ENCODE results near the gene ATG4B. TPM values are rescaled to one million over a fixed set of nuclear protein-coding genes. Genes with fewer than 3 reads are reported as not detected.

Gene ATG4B
- total and polyA plus RNA-seq, 2 of the 4 experiments (the other 2 are of a cell fraction) = 113 to 146 TPM

GRCh38 chr2:241645056-241645914 is 7.8 kb downstream of the ATG4B start:
- peaks cover 1% of the 10 kb centered on the region; the same call in 1 of the 2 replicates for H3K36me3 ChIP-seq (ENCODE audit: control insufficient read depth, insufficient read depth, low read length)
- no peak overlapping the region for H3K4me2 ChIP-seq (ENCODE audit: low read depth, low read length)
- H2AFZ ChIP-seq (replicated peaks; ENCODE audit: low read length, poor library complexity) = no peak overlapping the region
- WGBS, 2 experiments (ENCODE audit: extremely low coverage in 2 of 2, insufficient read length in 1 of 2) = 88% methylated on average over 14 of the region's 26 CpGs; no CpG with 5 or more reads in 1 of the 2 experiments
- no peaks in the 10 kb centered on the region for H3K9me3 ChIP-seq (ENCODE audit: control insufficient read depth, insufficient read depth, low read length)
- H2AK5ac ChIP-seq (ENCODE audit: low read depth, low read length) = no peak overlapping the region
- dilution Hi-C loops (cut with HindIII; ENCODE audit: low sequenced_read_pairs, unreplicated experiment) = no loop called here
- peaks cover 2% of the 10 kb centered on the region; the same call in 1 of the 2 replicates for H3K4me1 ChIP-seq (ENCODE audit: control insufficient read depth, insufficient read depth, low read length)
- H4K5ac ChIP-seq (ENCODE audit: low read depth, low read length) = no peak overlapping the region
- H2AK9ac ChIP-seq (replicated peaks; ENCODE audit: low read depth, low read length, poor library complexity) = peak overlapping the region; percentile 42
- H4K20me1 ChIP-seq (ENCODE audit: insufficient read depth, low read length) = peaks cover 73% of the 10 kb centered on the region
- no TSS peak for BruUV-seq (replicated peaks)
- peaks cover 17% of the 10 kb centered on the region for H3K9me1 ChIP-seq (ENCODE audit: insufficient read depth, low read length)
- ATAC-seq (ENCODE audit: low read depth) = no peak
- no peak overlapping the region for H3K9ac ChIP-seq (ENCODE audit: low read depth, low read length)
- H4K91ac ChIP-seq (ENCODE audit: insufficient read depth, low read depth, low read length) = no peak overlapping the region
- H3K79me1 ChIP-seq (ENCODE audit: low read depth in 1 of 2, low read length in 2 of 2) = peaks cover 13 to 72% of the 10 kb centered on the region in 2 experiments
- H3K4ac ChIP-seq (ENCODE audit: low read depth, low read length) = no peak overlapping the region
- in situ Hi-C loops (cut with MboI; ENCODE audit: low sequenced_read_pairs) = no loop called here
- H3K27ac ChIP-seq (ENCODE audit: insufficient read depth, low read length) = no peak overlapping the region
- H3K14ac ChIP-seq (replicated peaks; ENCODE audit: low read depth, low read length) = no peak overlapping the region
- TF ChIP-seq, protein P1, sequence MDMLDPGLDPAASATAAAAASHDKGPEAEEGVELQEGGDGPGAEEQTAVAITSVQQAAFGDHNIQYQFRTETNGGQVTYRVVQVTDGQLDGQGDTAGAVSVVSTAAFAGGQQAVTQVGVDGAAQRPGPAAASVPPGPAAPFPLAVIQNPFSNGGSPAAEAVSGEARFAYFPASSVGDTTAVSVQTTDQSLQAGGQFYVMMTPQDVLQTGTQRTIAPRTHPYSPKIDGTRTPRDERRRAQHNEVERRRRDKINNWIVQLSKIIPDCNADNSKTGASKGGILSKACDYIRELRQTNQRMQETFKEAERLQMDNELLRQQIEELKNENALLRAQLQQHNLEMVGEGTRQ (IDR thresholded peaks at IDR 0.05; ENCODE audit: low read depth, low read length) = no peak
- no peak for TF ChIP-seq SMC3 (IDR thresholded peaks at IDR 0.05; ENCODE audit: low read depth, low read length)
- DNase-seq = no peak
- no peak overlapping the region for H2BK15ac ChIP-seq (ENCODE audit: low read depth, low read length)
- CTCF ChIA-PET = interaction anchor here (0.6 to 1.5 kb wide), 2 partner anchors 14 to 213 kb away, joined by 5 read pairs; no protein-coding TSS in a partner anchor
- H4K8ac ChIP-seq (ENCODE audit: low read depth in 2 of 2, low read length in 2 of 2) = no peak overlapping the region
- H3K4me3 ChIP-seq (ENCODE audit: insufficient read depth, low read depth, low read length) = no peak overlapping the region
- H3K27me3 ChIP-seq (ENCODE audit: control insufficient read depth, insufficient read depth, low read length) = no peaks in the 10 kb centered on the region
- intact Hi-C loops (cut with micrococcal nuclease) = no loop called here
- H3K56ac ChIP-seq (ENCODE audit: extremely low read depth, insufficient read depth, low read length) = no peak overlapping the region
- H3K23ac ChIP-seq (ENCODE audit: low read depth, low read length) = no peak overlapping the region
- no peak overlapping the region for H2BK20ac ChIP-seq (ENCODE audit: low read depth, low read length)
- POLR2A ChIA-PET (ENCODE audit: unreplicated experiment) = no interaction called here
- no peak overlapping the region for H2BK120ac ChIP-seq (ENCODE audit: low read depth, low read length)
- H3K18ac ChIP-seq (ENCODE audit: low read depth, low read length) = no peak overlapping the region
- no peak overlapping the region for H2BK5ac ChIP-seq (ENCODE audit: low read depth, low read length, poor library complexity, severe bottlenecking)
